Activated CD4-positive, alpha-beta memory T cell treated with anti-CD3 and anti-CD28 coated beads, Interleukin-2, amount 10 ng/mL, durations not matched to agents 7 days and 5 days (primary cell): Measurements from ENCODE around the gene ZFYVE28. TPM values are rescaled to one million over a fixed set of nuclear protein-coding genes. Genes with fewer than 3 reads are reported as not detected.
"Not testable (repeated sequence)": the region's sequence is repeated elsewhere in the genome, so short reads cannot be mapped to it uniquely, and the experiment has no call there.

ENCODE experiments used
- CTCF ChIA-PET: fragments of 350-600 bp; sonication (Branson Sonifier 250); formaldehyde crosslinking; loops from one replicate; lab custom pipeline; 2021; ENCODE audit warnings: antibody characterized with exemption, inconsistent platforms; lab: Charles Lee
- POLR2A ChIA-PET: fragments of 350-600 bp; sonication (Branson Sonifier 250); formaldehyde crosslinking; loops from one replicate; lab custom pipeline; 2021; ENCODE audit warnings: antibody characterized with exemption; lab: Charles Lee
- DNase-seq: peaks from one replicate; pipeline ENCODE4 v3.0.0-alpha.2; 2020
- H3K27ac Mint-ChIP-seq: one replicate; pipeline ENCODE4 v1.8.0; 2021; ENCODE audit warnings: mild to moderate bottlenecking, mixed read lengths
- H3K27me3 Mint-ChIP-seq: one replicate; pipeline ENCODE4 v1.8.0; 2021; ENCODE audit warnings: mixed read lengths
- H3K36me3 Mint-ChIP-seq: one replicate; pipeline ENCODE4 v1.8.0; 2021; ENCODE audit warnings: low read depth, mixed read lengths
- H3K4me1 Mint-ChIP-seq: one replicate; pipeline ENCODE4 v1.8.0; 2021; ENCODE audit warnings: mixed read lengths
- H3K4me3 Mint-ChIP-seq: one replicate; pipeline ENCODE4 v1.8.0; 2021; ENCODE audit warnings: mild to moderate bottlenecking, mixed read lengths
- H3K9me3 Mint-ChIP-seq: one replicate; pipeline ENCODE4 v1.8.0; 2021; ENCODE audit warnings: mixed read lengths
- total RNA-seq, 2 experiments: library from RNA; stranded (reverse); gene quantifications; one replicate each; pipeline ENCODE4 v1.2.3, GENCODE V29; 2021

Gene ZFYVE28
- total RNA-seq, 2 experiments from 2014 or later: 38.9 to 40.1 TPM

DNA sequence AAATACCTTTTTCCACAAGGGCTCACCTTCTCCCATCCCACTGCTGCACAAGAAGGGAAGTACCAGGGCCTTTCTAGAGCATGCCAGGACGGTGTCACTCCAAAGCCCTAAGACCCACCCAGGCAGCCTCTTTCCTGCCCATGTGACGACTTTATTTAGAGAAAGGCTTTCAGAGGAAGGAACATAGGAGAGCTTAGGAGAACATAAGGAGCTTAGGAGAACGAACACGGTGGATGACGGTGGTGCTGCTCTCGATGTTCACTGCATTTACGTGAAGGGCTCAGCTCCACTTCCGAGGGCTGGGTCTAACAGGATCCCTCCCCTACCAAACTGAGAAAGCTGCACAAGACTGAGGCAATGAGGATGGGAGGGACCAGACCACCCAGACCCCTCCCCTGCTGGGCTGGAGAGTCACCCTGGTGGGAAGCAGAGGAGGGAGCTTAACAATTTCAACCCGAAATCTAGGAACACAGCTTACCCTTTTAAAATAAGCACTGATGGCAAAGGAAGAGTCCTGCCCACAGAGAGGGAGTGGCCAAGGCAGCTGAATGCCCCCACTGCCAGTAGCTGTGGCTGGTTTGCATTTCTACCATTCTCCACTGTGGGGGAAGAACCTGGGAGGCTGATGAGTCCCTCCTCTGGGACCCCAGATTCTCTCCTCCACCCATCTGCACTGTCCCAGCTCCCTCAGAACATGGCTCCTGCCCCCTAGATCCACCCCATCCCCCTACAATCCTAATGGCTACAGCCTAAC lies 29.8 kb downstream of the ZFYVE28 start:
- no peaks in the 10 kb centered on the region for H3K27me3 Mint-ChIP-seq
- H3K4me1 Mint-ChIP-seq: peaks cover 18% of the 10 kb centered on the region
- CTCF ChIA-PET: no interaction called here
- DNase-seq: no peak
- POLR2A ChIA-PET: interaction anchor here (1.3 kb wide), 1 partner anchor 24 kb away, joined by 5 read pairs; no protein-coding TSS in a partner anchor
- no peaks in the 10 kb centered on the region for H3K9me3 Mint-ChIP-seq
- no peak overlapping the region for H3K27ac Mint-ChIP-seq
- no peak overlapping the region for H3K4me3 Mint-ChIP-seq
- peaks cover 2% of the 10 kb centered on the region for H3K36me3 Mint-ChIP-seq

DNA sequence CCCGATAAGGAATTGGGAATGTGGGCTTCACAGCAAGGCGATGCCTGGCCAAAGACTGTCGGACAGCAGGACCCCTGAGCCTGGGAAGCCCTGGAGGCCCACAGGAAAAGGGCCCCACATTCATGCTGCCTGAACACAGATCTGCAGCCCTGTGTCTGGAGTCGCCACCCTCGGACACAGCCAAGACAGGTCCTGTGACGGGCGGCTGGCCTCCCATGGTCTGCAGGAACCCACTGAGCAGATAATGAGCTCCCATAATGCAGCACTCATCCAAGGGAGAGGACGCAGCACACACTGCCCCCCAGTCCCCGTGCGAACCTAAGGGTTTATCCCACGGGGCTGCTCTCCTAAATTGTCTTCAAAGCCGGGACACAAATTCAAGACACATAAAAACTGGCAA lies 30.6 kb downstream of the ZFYVE28 start:
- POLR2A ChIA-PET: interaction anchor here (1.3 kb wide), 1 partner anchor 25 kb away, joined by 5 read pairs; no protein-coding TSS in a partner anchor
- Mint-ChIP-seq H3K27me3 (no peaks in the 10 kb centered on the region), H3K27ac (no peak overlapping the region), H3K4me3 (no peak overlapping the region), H3K4me1 (peaks cover 18% of the 10 kb centered on the region), H3K36me3 (peaks cover 2% of the 10 kb centered on the region), H3K9me3 (no peaks in the 10 kb centered on the region)
- CTCF ChIA-PET: no interaction called here
- DNase-seq: no peak

DNA sequence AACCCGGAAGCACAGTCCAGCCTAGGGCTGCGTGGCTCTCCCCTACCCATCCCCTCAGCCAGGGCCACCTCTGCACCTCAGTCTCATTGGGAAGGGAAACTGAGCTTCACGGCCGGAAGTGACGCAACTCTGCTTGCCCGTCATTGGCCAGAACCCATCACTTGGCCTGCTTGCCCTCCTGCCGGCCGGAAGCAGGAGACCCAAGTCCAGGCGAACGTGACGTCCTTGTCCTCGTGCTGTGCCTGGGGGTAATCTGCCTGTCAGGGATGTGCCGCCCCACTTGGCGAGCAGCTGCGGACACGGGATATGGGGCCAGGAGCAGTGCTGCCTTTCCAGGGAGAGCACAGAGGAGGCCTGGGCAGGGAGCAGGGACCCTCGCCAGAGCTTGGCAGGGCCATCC lies 31.2 kb downstream of the ZFYVE28 start:
- ChIA-PET POLR2A (no interaction called here), CTCF (no interaction called here)
- no peak overlapping the region for H3K27ac Mint-ChIP-seq
- H3K4me3 Mint-ChIP-seq: no peak overlapping the region
- peaks cover 14% of the 10 kb centered on the region for H3K4me1 Mint-ChIP-seq
- no peaks in the 10 kb centered on the region for H3K27me3 Mint-ChIP-seq
- H3K9me3 Mint-ChIP-seq: no peaks in the 10 kb centered on the region
- H3K36me3 Mint-ChIP-seq: peaks cover 7% of the 10 kb centered on the region
- DNase-seq: no peak

DNA sequence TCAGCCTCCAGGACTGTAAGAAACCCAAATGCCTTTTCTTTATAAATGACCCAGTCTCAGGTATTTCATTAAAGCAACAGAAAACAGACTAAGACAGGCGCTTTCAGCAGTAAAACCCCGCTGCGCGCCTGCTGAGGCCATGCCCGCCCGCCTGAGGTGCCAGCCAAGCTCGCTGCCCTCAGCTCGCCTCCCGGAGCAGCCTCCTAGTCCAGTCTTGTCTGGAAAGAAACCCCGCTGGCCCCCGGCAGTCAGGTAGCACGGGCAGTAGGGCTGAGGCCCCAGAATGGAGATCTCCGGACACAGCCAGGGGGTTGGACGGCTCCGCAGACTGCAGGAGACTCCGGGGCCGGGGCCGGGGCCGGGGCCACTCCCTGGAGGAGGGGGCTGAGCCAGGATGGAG lies 31.7 kb downstream of the ZFYVE28 start:
- ChIA-PET POLR2A (no interaction called here), CTCF (no interaction called here)
- Mint-ChIP-seq H3K4me1 (peaks cover 13% of the 10 kb centered on the region), H3K9me3 (no peaks in the 10 kb centered on the region), H3K4me3 (no peak overlapping the region), H3K27me3 (no peaks in the 10 kb centered on the region), H3K27ac (no peak overlapping the region), H3K36me3 (peaks cover 7% of the 10 kb centered on the region)
- DNase-seq: no peak

DNA sequence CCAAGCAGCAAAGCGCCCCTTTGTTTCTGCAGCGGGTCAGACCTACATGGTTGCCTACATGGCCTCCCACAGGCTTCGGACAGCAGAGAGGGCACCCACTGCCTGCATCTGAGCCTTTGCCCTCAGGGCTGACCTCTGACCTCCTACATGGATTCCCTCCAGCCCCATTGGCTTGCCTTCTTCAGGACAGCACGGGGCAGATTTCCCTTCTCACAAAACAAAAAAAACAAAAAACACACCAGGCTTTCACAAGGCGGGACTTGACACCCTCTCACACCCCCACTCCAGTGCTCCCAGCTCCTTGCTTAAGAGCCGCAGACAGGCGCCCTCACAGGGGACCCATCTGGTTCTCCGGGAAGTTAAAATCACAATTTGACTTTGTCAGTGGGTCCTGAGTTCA lies 32.9 kb downstream of the ZFYVE28 start:
- POLR2A ChIA-PET: interaction anchor here (1.0 kb wide), 1 partner anchor 27 kb away, joined by 3 read pairs; no protein-coding TSS in a partner anchor
- CTCF ChIA-PET: no interaction called here
- H3K27me3 Mint-ChIP-seq: no peaks in the 10 kb centered on the region
- no peak overlapping the region for H3K4me3 Mint-ChIP-seq
- H3K9me3 Mint-ChIP-seq: no peaks in the 10 kb centered on the region
- peaks cover 11% of the 10 kb centered on the region for H3K36me3 Mint-ChIP-seq
- DNase-seq: no peak
- H3K4me1 Mint-ChIP-seq: peaks cover 11% of the 10 kb centered on the region
- H3K27ac Mint-ChIP-seq: no peak overlapping the region

DNA sequence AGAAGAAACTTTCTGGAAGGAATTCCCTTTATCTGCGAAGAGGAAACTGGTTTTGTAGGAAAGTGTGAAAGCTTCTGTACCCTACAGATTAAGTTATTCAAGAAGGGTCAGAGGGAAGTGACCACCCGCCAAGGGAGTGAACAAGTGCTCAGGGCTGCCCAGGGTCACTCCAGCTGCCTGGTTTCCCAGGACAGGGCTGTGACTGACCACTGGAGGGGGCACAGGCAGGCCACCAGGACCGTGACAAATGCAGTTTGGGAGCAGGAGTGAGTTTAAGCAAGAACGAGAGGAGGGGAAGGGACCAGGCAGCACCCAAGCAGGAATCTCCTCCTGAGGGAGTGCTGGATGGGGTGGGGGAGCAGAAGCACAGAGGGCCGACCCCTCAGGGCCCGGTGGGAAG lies 34.2 kb downstream of the ZFYVE28 start:
- DNase-seq: no peak
- H3K36me3 Mint-ChIP-seq: peaks cover 11% of the 10 kb centered on the region

DNA sequence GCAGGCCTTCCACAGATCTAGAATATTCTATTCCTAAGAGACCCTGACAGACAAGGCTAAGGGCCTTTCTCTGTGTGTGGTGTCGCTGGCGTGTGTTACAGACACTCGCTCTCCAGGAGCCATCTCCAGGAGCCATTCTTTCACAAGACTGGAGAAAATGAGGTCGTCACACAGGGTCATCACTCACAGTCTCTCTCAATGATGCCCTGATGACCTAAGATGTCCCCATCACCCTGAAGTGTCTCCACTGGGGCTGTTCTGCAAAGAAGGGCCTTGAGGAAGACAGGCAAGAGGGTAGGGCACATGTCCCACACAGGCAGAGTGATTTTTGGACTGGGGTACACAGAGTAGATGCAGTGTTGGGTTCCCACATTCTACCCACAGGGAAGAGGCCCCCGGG lies 34.7 kb downstream of the ZFYVE28 start:
- Mint-ChIP-seq H3K9me3 (no peaks in the 10 kb centered on the region), H3K27me3 (no peaks in the 10 kb centered on the region), H3K36me3 (peaks cover 11% of the 10 kb centered on the region), H3K4me1 (peaks cover 7% of the 10 kb centered on the region), H3K27ac (no peak overlapping the region), H3K4me3 (no peak overlapping the region)
- CTCF ChIA-PET: no interaction called here
- POLR2A ChIA-PET: no interaction called here
- no peak for DNase-seq

More for the DNA sequence above, 34.2 kb downstream of the ZFYVE28 start:
- ChIA-PET POLR2A (no interaction called here), CTCF (no interaction called here)
- no peak overlapping the region for H3K4me3 Mint-ChIP-seq
- H3K4me1 Mint-ChIP-seq: peaks cover 11% of the 10 kb centered on the region
- no peaks in the 10 kb centered on the region for H3K27me3 Mint-ChIP-seq
- H3K9me3 Mint-ChIP-seq: no peaks in the 10 kb centered on the region
- no peak overlapping the region for H3K27ac Mint-ChIP-seq

DNA sequence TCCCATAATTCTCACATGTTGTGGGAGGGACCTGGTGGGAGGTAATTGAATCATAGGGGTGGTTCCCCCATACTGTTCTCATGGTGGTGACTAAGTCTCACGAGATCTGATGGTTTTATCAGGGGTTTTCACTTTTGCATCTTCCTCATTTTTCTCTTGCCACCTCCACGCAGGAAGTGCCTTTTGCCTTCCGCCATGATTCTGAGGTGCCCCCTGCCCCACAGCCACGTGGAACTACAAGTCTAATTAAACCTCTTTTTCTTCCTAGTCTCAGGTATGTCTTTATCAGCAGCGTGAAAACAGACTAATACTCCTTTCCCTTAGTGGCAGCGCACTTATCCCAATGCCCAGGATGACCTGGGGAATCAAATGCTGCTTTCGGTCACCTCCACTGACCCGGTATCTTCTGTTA lies 35.2 kb downstream of the ZFYVE28 start:
- H3K27ac Mint-ChIP-seq, H3K9me3 Mint-ChIP-seq, H3K4me1 Mint-ChIP-seq, POLR2A ChIA-PET, H3K27me3 Mint-ChIP-seq, H3K4me3 Mint-ChIP-seq, DNase-seq, CTCF ChIA-PET: not testable (repeated sequence)
- peaks cover 15% of the 10 kb centered on the region for H3K36me3 Mint-ChIP-seq

DNA sequence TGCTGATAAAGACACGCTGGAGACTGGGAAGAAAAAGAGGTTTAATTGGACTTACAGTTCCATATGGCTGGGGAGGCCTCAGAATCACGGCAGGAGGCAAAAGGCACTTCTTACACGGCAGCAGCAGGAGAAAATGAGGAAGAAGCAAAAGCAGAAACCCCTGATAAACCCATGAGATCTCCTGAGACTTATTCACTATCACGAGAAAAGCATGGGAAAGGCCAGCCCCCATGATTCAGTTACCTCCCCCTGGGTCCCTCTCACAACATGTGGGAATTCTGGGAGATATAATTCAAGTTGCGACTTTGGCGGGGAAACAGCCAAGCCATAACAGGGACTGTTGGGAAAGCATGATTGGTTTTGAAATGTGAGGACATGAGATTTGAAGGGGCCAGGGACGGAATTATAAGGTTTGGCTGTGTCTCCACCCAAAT lies 35.7 kb downstream of the ZFYVE28 start:
- DNase-seq, H3K27me3 Mint-ChIP-seq, H3K9me3 Mint-ChIP-seq, H3K4me3 Mint-ChIP-seq, H3K27ac Mint-ChIP-seq, POLR2A ChIA-PET, H3K4me1 Mint-ChIP-seq, CTCF ChIA-PET: not testable (repeated sequence)
- peaks cover 16% of the 10 kb centered on the region for H3K36me3 Mint-ChIP-seq

DNA sequence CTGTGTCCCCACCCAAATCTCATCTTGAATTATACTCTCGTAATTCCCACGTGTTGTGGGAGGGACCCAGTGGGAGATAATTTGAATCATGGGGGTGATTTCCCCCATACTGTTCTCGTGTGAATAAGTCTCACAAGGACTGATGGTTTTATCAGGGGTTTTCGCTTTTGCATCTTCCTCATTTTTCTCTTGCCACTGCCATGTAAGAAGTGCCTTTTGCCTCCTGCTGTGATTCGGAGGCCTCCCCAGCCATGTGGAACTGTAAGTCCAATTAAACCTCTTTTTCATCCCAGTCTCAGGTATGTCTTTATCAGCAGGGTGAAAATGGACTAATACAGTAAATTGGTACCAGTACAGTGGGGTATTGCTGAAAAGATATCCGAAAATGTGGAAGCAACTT lies 37.9 kb downstream of the ZFYVE28 start:
- CTCF ChIA-PET, H3K27me3 Mint-ChIP-seq: not testable (repeated sequence)

DNA sequence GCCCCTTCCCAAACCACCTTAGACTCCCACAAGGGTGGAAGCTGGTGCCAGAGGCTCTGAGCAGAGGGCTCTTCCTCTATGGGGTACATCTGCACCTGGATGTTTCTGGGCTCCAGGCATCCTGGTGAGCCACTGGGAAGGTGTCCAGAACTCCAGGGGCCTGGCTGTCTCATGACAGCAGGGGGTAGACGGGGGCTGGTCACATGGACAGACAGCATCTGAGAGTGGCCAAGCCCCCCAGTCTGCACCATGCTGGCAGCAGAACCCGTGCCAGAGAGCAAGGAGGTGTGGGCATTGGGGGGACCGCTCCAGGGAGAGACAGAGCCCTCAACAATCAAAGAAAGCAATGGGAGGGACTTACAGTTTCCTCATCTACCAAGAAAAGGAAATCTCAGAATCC lies 39.5 kb downstream of the ZFYVE28 start:
- no peaks in the 10 kb centered on the region for H3K27me3 Mint-ChIP-seq
- H3K36me3 Mint-ChIP-seq: peaks cover 35% of the 10 kb centered on the region
- H3K27ac Mint-ChIP-seq: no peak overlapping the region
- no peak for DNase-seq
- H3K9me3 Mint-ChIP-seq: peaks cover 12% of the 10 kb centered on the region
- H3K4me3 Mint-ChIP-seq: no peak overlapping the region
- H3K4me1 Mint-ChIP-seq: peaks cover 5% of the 10 kb centered on the region
- POLR2A ChIA-PET: no interaction called here
- CTCF ChIA-PET: no interaction called here

More for the DNA sequence above, 37.9 kb downstream of the ZFYVE28 start:
- DNase-seq, H3K9me3 Mint-ChIP-seq, H3K4me1 Mint-ChIP-seq, H3K4me3 Mint-ChIP-seq, H3K27ac Mint-ChIP-seq: not testable (repeated sequence)
- POLR2A ChIA-PET: interaction anchor here (0.7 kb wide), 1 partner anchor 75 kb away, joined by 3 read pairs; no protein-coding TSS in a partner anchor
- peaks cover 24% of the 10 kb centered on the region for H3K36me3 Mint-ChIP-seq

DNA sequence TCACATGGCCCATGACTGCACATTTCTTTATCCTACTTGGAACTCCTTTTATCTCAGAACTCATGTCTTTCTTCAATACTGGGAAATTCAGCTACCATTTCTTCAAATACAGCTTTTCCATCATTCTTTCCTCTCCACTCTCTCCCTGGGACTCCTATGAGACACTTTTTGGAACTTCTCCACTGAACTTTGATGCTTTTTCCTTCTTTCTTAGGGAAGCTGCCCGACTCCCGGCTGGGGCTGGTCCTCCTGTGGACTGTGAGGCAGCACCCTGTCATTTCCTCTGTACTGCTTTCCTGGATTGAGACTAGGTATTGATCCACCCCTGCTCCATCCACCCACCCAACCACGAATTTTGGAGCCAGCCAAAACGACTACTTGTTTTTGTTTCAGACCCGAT lies 40.0 kb downstream of the ZFYVE28 start:
- Mint-ChIP-seq H3K27ac (no peak overlapping the region), H3K4me3 (no peak overlapping the region)

DNA sequence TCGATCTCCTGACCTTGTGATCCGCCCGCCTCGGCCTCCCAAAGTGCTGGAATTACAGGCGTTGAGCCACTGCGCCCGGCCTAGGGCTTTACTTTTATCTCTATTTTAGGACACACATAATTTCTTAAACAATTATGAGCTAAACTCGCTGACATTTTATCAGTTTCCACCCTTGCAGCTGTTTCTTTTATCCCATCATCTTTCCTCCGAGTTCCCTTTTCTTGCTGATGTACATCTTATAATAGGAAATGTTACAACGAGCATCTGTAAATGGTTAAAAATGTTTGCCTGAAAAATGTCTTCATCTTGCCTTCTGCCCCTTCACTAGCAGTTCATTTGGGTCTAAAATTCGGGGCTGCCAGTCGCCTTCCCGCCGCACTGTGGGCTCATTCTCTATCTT lies 41.2 kb downstream of the ZFYVE28 start:
- CTCF ChIA-PET: no interaction called here
- Mint-ChIP-seq H3K36me3 (peaks cover 35% of the 10 kb centered on the region), H3K27ac (no peak overlapping the region), H3K27me3 (no peaks in the 10 kb centered on the region), H3K4me3 (no peak overlapping the region), H3K4me1 (peaks cover 1% of the 10 kb centered on the region), H3K9me3 (peaks cover 14% of the 10 kb centered on the region)
- POLR2A ChIA-PET: no interaction called here
- no peak for DNase-seq

More for the DNA sequence above, 40.0 kb downstream of the ZFYVE28 start:
- Mint-ChIP-seq H3K27me3 (no peaks in the 10 kb centered on the region), H3K4me1 (peaks cover 3% of the 10 kb centered on the region), H3K9me3 (peaks cover 14% of the 10 kb centered on the region), H3K36me3 (peaks cover 40% of the 10 kb centered on the region)
- ChIA-PET CTCF (no interaction called here), POLR2A (no interaction called here)
- no peak for DNase-seq

DNA sequence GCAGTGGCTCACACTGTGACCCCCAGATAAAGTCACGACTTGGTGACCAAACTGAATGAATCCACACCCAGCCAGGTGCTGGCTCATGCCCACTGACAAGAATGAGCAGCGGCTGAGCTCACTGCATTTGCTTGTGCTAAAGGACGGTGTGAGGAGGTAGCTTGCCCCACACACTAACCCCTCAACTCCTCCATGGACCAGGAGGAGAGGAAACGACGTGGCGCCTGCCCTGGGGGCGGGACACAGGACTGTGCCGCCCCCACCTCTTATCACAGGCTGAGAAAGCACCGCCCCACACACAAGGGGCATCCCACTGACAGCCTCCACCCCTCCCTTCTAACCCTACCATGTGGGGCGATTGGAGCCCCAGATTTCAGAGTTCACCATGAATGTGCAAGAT lies 43.0 kb downstream of the ZFYVE28 start:
- Mint-ChIP-seq H3K27ac (no peak overlapping the region), H3K36me3 (peaks cover 40% of the 10 kb centered on the region), H3K27me3 (no peaks in the 10 kb centered on the region), H3K4me3 (no peak overlapping the region), H3K4me1 (peaks cover 1% of the 10 kb centered on the region), H3K9me3 (peaks cover 14% of the 10 kb centered on the region)
- DNase-seq: no peak
- ChIA-PET CTCF (no interaction called here), POLR2A (no interaction called here)
